Gastrocnemius medialis (tissue), 4 donors: Measurements from ENCODE around the gene C2orf76. TPM values are rescaled to one million over a fixed set of nuclear protein-coding genes. Genes with fewer than 3 reads are reported as not detected.

ENCODE experiments used
- ATAC-seq, 2 donors: fragments of 150-250 bp; one replicate each; pipeline ENCODE4 v1.9.1; 2016
- DNase-seq, 2 donors: peaks; one replicate each; pipeline ENCODE4 v3.0.0-alpha.2; 2019
- H3K27ac ChIP-seq, 4 donors: fragments of 200-600 bp; sonication (generic); 1 replicate in 1 of 4; 2 replicates in 3 of 4; pipeline ENCODE4 v1.5.1; 2016 to 2018; ENCODE audit warnings: mild to moderate bottlenecking in 2 of 4, moderate library complexity in 1 of 4
- H3K27me3 ChIP-seq, 3 donors: fragments of 200-600 bp; sonication (generic) in 2 of 3; 1 replicate in 1 of 3; 2 replicates in 2 of 3; pipeline versions ENCODE4 v1.5.1 to v1.6.0; 2016 to 2019; ENCODE audit warnings: mild to moderate bottlenecking in 1 of 3, moderate library complexity in 1 of 3
- H3K36me3 ChIP-seq, 2 donors: fragments of 200-600 bp; sonication (generic) in 1 of 2; one replicate each; pipeline ENCODE4 v1.5.1; 2017 to 2018
- H3K4me1 ChIP-seq, 2 donors: fragments of 200-600 bp; sonication (generic) in 1 of 2; one replicate each; pipeline ENCODE4 v1.5.1; 2016 to 2017; ENCODE audit warnings: mild to moderate bottlenecking in 2 of 2
- H3K4me3 ChIP-seq, 4 donors: fragments of 200-600 bp; sonication (generic) in 3 of 4; 1 replicate in 1 of 4; 2 replicates in 3 of 4; pipeline ENCODE4 v1.5.1; 2016 to 2019; ENCODE audit warnings: mild to moderate bottlenecking in 2 of 4
- H3K9me3 ChIP-seq, 3 donors: fragments of 200-600 bp; sonication (generic) in 2 of 3; 1 replicate in 1 of 3; 2 replicates in 2 of 3; pipeline ENCODE4 v1.5.1; 2016 to 2019
- POLR2A ChIP-seq, 2 donors: fragments of 450-650 bp; IDR thresholded peaks; one replicate each; pipeline ENCODE4 v1.6.1; 2017; ENCODE audit warnings: antibody characterized with exemption in 2 of 2, mild to moderate bottlenecking in 2 of 2, moderate library complexity in 2 of 2
- in situ Hi-C, 4 donors: fragments of 200-750 bp; cut with MboI; loops; one replicate each; pipeline versions ENCODE4 v1.15.0 to v1.8.0; 2017; ENCODE audit warnings: low sequenced_read_pairs in 4 of 4
- intact Hi-C: fragments of 100-400 bp; cut with DNase I; formaldehyde crosslinking; loops from one replicate; pipeline ENCODE4 v1.15.1; 2023; ENCODE audit warnings: low total_unique reads
- total RNA-seq, 4 donors: library from RNA; depleted of rRNA; stranded (reverse); fragments of >200 nt; gene quantifications; one replicate each; pipeline versions ENCODE4 v1.1.0 to v1.2.3, GENCODE V29; 2016
- TF ChIP-seq, protein P1 (sequence below), 5 experiments: fragments of 450-650 bp in 3 of 5; fragments of 200-600 bp in 2 of 5; sonication (generic) in 2 of 5; IDR thresholded peaks in 4 of 5; conservative IDR thresholded peaks in 1 of 5; 1 replicate in 4 of 5; 2 replicates in 1 of 5; pipeline ENCODE4 v1.5.1; 2016 to 2019; ENCODE audit warnings: antibody characterized with exemption in 5 of 5, mild to moderate bottlenecking in 3 of 5, moderate library complexity in 3 of 5

The C2orf76 gene
- total RNA-seq, 4 donors from 2014 or later: 0.61 to 5.9 (median 2.6) TPM; not detected in 1

- peaks cover 8% of the 10 kb centered on the region in 2 donors for H3K4me1 ChIP-seq
- H3K36me3 ChIP-seq: peaks cover 0 to 8% of the 10 kb centered on the region in 2 donors
- TF ChIP-seq POLR2A (IDR thresholded peaks at IDR 0.05): no peak
- TF ChIP-seq, protein P1, sequence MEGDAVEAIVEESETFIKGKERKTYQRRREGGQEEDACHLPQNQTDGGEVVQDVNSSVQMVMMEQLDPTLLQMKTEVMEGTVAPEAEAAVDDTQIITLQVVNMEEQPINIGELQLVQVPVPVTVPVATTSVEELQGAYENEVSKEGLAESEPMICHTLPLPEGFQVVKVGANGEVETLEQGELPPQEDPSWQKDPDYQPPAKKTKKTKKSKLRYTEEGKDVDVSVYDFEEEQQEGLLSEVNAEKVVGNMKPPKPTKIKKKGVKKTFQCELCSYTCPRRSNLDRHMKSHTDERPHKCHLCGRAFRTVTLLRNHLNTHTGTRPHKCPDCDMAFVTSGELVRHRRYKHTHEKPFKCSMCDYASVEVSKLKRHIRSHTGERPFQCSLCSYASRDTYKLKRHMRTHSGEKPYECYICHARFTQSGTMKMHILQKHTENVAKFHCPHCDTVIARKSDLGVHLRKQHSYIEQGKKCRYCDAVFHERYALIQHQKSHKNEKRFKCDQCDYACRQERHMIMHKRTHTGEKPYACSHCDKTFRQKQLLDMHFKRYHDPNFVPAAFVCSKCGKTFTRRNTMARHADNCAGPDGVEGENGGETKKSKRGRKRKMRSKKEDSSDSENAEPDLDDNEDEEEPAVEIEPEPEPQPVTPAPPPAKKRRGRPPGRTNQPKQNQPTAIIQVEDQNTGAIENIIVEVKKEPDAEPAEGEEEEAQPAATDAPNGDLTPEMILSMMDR (IDR thresholded peaks at IDR 0.05 in 4 of 5, conservative IDR thresholded peaks at IDR 0.05 in 1 of 5): no peak
- intact Hi-C loops: loop anchor here (1.0 kb wide), 1 partner anchor 47 kb away; no protein-coding TSS in a partner anchor
- no peak for DNase-seq
- no peak overlapping the region for H3K4me3 ChIP-seq
- no peak overlapping the region for H3K27ac ChIP-seq
- no peaks in the 10 kb centered on the region for H3K9me3 ChIP-seq
- no peaks in the 10 kb centered on the region for H3K27me3 ChIP-seq
- in situ Hi-C loops: loop anchor here in 3 of 4 donors (10.0 kb wide), 1 partner anchor 51 kb away; no protein-coding TSS in a partner anchor
- ATAC-seq: no peak
Measured at GRCh38 chr2:119265693-119266066, 101.0 kb downstream of the C2orf76 start.

DNA sequence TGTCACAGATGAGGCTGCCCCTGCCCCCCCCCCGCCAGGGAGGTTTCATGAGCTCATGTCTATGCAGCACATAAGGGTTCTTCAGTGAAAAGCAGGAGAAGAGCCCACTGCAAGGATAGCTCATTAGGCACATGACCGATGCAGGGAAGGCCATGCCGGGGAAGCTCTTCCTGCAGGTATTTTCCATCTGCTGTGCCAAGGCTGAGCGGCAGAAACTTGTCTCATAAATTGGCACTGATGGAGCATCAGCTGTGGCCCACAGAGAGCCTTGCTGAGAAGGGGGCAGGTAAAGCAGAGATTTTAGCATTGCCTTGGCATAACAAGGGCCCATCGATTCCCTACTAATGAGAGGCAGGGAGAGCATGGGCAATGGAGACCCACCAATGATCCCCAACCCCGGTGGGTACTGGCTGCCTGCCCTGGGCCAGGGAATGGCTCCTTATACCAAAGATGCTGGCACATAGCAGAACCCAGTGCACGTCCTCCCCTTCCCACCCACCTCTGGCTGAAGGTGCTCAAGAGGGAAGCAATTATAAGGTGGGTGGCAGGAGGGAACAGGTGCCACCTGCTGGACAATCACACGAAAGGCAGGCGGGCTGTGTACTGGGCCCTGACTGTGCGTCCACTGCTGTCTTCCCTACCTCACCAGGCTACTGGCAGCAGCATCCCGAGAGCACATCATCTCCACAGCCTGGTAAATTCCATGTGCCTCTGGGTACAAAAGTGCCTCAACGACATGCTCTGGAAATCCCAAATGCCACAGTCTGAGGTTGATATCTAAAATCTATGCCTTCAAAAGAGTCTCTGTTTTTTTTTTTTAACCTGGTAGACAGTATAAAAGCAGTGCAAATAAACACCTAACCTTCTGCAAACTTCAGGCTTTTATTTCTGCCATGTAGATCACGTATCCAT, 101.6 kb downstream of the C2orf76 start:
- DNase-seq: peak; percentile 34 to 68

DNA sequence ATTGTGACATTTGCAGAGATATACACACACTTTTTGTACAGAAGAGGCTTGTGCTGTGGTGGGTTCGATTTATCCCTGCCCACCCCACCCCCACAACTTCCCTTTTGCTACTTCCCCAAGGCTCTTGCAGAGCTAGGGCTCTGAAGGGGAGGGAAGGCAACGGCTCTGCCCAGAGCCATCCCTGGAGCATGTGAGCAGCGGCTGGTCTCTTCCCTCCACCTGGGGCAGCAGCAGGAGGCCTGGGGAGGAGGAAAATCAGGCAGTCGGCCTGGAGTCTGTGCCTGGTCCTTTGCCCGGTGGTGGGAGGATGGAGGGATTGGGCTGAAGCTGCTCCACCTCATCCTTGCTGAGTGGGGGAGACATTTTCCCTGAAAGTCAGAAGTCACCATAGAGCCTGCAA, 103.0 kb downstream of the C2orf76 start:
- ATAC-seq: no peak
- Histone ChIP-seq H3K4me3 (no peak overlapping the region), H3K4me1 (peaks cover 8% of the 10 kb centered on the region in 2 donors), H3K27ac (no peak overlapping the region), H3K9me3 (no peaks in the 10 kb centered on the region), H3K36me3 (peaks cover 0 to 8% of the 10 kb centered on the region in 2 donors), H3K27me3 (no peaks in the 10 kb centered on the region)
- intact Hi-C loops: no loop called here
- no peak for DNase-seq
- TF ChIP-seq, protein P1 (IDR thresholded peaks at IDR 0.05 in 4 of 5, conservative IDR thresholded peaks at IDR 0.05 in 1 of 5): no peak
- no peak for TF ChIP-seq POLR2A (IDR thresholded peaks at IDR 0.05)
- in situ Hi-C loops: loop anchor here in 3 of 4 donors (10.0 kb wide), 1 partner anchor 49 kb away; no protein-coding TSS in a partner anchor

More for the DNA sequence above, 101.6 kb downstream of the C2orf76 start:
- Histone ChIP-seq H3K4me3 (no peak overlapping the region), H3K27me3 (no peaks in the 10 kb centered on the region), H3K36me3 (peaks cover 0 to 8% of the 10 kb centered on the region in 2 donors), H3K27ac (peak overlapping the region in 1 of 4 donors; percentile 12), H3K9me3 (no peaks in the 10 kb centered on the region), H3K4me1 (peaks cover 8% of the 10 kb centered on the region in 2 donors)
- in situ Hi-C loops (loop anchor here in 3 of 4 donors (10.0 kb wide), 1 partner anchor 50 kb away; no protein-coding TSS in a partner anchor), intact Hi-C loops (loop anchor here (1.0 kb wide), 1 partner anchor 47 kb away; no protein-coding TSS in a partner anchor)
- TF ChIP-seq, protein P1 (IDR thresholded peaks at IDR 0.05 in 4 of 5, conservative IDR thresholded peaks at IDR 0.05 in 1 of 5): peak; percentile 63 to 88 (median 82)
- no peak for TF ChIP-seq POLR2A (IDR thresholded peaks at IDR 0.05)
- ATAC-seq: peak; percentile 94 to 96

GRCh38 chr2:119263025-119263424, 103.6 kb downstream of the C2orf76 start:
- DNase-seq: no peak
- intact Hi-C loops: no loop called here
- Histone ChIP-seq H3K4me1 (peaks cover 8% of the 10 kb centered on the region in 2 donors), H3K9me3 (no peaks in the 10 kb centered on the region), H3K4me3 (no peak overlapping the region), H3K27me3 (no peaks in the 10 kb centered on the region), H3K36me3 (peaks cover 0 to 8% of the 10 kb centered on the region in 2 donors), H3K27ac (no peak overlapping the region)
- no peak for ATAC-seq
- in situ Hi-C loops: loop anchor here in 3 of 4 donors (10.0 kb wide), 1 partner anchor 48 kb away; no protein-coding TSS in a partner anchor
- TF ChIP-seq, protein P1 (IDR thresholded peaks at IDR 0.05 in 4 of 5, conservative IDR thresholded peaks at IDR 0.05 in 1 of 5): no peak
- TF ChIP-seq POLR2A (IDR thresholded peaks at IDR 0.05): no peak
